OCI-LY1 (cell line): ENCODE results near the gene CCDC85A.

ENCODE experiments used
- EZH2 ChIP-seq: fragments of 200-600 bp; sonication (generic), shearing (Covaris generic); IDR thresholded peaks from 2 replicates; pipeline ENCODE4 v1.8.0; 2017; ENCODE audit warnings: borderline replicate concordance, mixed run types, mild to moderate bottlenecking, antibody characterized with exemption, low read length, moderate library complexity, mixed read lengths
- TF ChIP-seq, protein P1 (sequence below): fragments of 200-600 bp; sonication (generic), shearing (Covaris generic); IDR thresholded peaks from 2 replicates; pipeline ENCODE4 v1.5.1; 2017; ENCODE audit warnings: mild to moderate bottlenecking, antibody characterized with exemption, low read length, moderate library complexity, mixed read lengths

DNA sequence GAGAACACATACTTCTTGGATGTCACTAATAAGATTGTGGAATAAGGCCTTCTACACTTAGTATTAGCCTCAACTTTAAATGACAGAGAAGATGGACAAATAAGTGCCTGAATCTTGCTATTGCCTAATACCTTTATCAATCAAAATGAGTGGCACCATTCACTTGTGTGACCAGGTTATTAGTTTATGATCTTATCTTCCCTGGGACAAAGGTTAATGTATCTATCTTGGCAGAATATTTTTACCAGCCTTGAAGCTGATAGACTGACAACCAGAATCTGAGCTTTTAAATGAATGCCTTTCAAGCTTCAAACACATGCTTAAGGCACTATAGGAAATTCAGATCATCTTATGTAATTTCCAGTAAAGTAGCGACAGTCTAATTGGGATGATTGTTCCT is 202.9 kb downstream of the CCDC85A start:
- TF ChIP-seq, protein P1, sequence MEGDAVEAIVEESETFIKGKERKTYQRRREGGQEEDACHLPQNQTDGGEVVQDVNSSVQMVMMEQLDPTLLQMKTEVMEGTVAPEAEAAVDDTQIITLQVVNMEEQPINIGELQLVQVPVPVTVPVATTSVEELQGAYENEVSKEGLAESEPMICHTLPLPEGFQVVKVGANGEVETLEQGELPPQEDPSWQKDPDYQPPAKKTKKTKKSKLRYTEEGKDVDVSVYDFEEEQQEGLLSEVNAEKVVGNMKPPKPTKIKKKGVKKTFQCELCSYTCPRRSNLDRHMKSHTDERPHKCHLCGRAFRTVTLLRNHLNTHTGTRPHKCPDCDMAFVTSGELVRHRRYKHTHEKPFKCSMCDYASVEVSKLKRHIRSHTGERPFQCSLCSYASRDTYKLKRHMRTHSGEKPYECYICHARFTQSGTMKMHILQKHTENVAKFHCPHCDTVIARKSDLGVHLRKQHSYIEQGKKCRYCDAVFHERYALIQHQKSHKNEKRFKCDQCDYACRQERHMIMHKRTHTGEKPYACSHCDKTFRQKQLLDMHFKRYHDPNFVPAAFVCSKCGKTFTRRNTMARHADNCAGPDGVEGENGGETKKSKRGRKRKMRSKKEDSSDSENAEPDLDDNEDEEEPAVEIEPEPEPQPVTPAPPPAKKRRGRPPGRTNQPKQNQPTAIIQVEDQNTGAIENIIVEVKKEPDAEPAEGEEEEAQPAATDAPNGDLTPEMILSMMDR, result no peak
- TF ChIP-seq EZH2, result no peak
